K562 (cell line): ENCODE data around the gene SLAMF7. TPM values are rescaled to one million over a fixed set of nuclear protein-coding genes. Genes with fewer than 3 reads are reported as not detected.

ENCODE experiments used
- ATAC-seq: fragments of 200-7000 bp; cut with Tn5 transposase; 3 replicates; pipeline ENCODE4 v1.9.1; 2020; ENCODE audit warnings: moderate library complexity
- BruUV-seq: library from RNA; stranded (reverse); fragments of 400-500 nt; replicated peaks from 2 replicates; lab custom pipeline; 2021; lab: Mats Ljungman, UMichigan
- CTCF ChIA-PET: fragments of 300-600 bp; formaldehyde crosslinking; extraction: SDS; loops from one replicate; lab custom pipeline; 2021; ENCODE audit warnings: low intra/inter-chr PET ratio; lab: Yijun Ruan, JAX
- POLR2A ChIA-PET: fragments of 300-600, 350-650 bp; sonication (Branson Sonifier 250); formaldehyde crosslinking; extraction: SDS; loops from one replicate; lab custom pipeline; 2021; ENCODE audit warnings: antibody characterized with exemption, inconsistent platforms; lab: Yijun Ruan, JAX
- DNase-seq, 4 experiments: peaks; one replicate each; pipeline versions ENCODE4 v3.0.0 to v3.0.0-alpha.2; 2011 to 2018; ENCODE audit warnings: low spot score in 3 of 4, mixed read lengths in 3 of 4; ENCODE audit errors: extremely low read depth in 1 of 4
- FAIRE-seq: peaks from 2 replicates; lab custom pipeline; 2011; peaks lifted over from hg19 to GRCh38; lab: Jason Lieb, UNC
- H2AFZ ChIP-seq: 2 replicates; pipeline ENCODE4 v1.6.0; 2011; ENCODE audit warnings: low read depth, low read length, control low read depth, inconsistent platforms
- H3K27ac ChIP-seq: fragments of 200-600 bp; 3 replicates; pipeline ENCODE4 v1.8.0; 2011; ENCODE audit warnings: low read depth, mild to moderate bottlenecking, control low read depth, inconsistent platforms, low read length, moderate library complexity, mixed read lengths; ENCODE audit errors: extremely low read depth
- H3K27me3 ChIP-seq, 2 experiments: fragments of 300-600 bp in 1 of 2; 2 replicates in 1 of 2; 3 replicates in 1 of 2; pipeline versions ENCODE4 v1.6.0 to v1.8.0; 2011; ENCODE audit warnings: inconsistent platforms in 2 of 2, low read length in 2 of 2, mild to moderate bottlenecking in 1 of 2, mixed read lengths in 1 of 2, moderate library complexity in 1 of 2; ENCODE audit not compliant: control insufficient read depth in 2 of 2, insufficient read depth in 2 of 2
- H3K36me3 ChIP-seq: fragments of 300-600 bp; 3 replicates; pipeline ENCODE4 v1.8.0; 2011; ENCODE audit warnings: mild to moderate bottlenecking, low read length, inconsistent platforms; ENCODE audit not compliant: control insufficient read depth, insufficient read depth
- H3K4me1 ChIP-seq, 2 experiments: fragments of 200-600 bp in 1 of 2; replicated peaks in 1 of 2; 2 replicates in 1 of 2; 3 replicates in 1 of 2; pipeline versions ENCODE4 v1.5.1 to v1.8.0; 2011; ENCODE audit warnings: inconsistent platforms in 2 of 2, low read length in 2 of 2, mild to moderate bottlenecking in 1 of 2, mixed read lengths in 1 of 2, moderate library complexity in 1 of 2; ENCODE audit not compliant: control insufficient read depth in 2 of 2, insufficient read depth in 2 of 2
- H3K4me2 ChIP-seq: 2 replicates; pipeline ENCODE4 v1.6.1; 2011; ENCODE audit warnings: low read length, control low read depth, inconsistent platforms, mixed read lengths; ENCODE audit not compliant: insufficient read depth
- H3K4me3 ChIP-seq: fragments of 200-600 bp; sonication (generic), shearing (Covaris generic); 2 replicates; pipeline ENCODE4 v1.5.1; 2016; ENCODE audit warnings: control low read depth, inconsistent platforms
- H3K79me2 ChIP-seq: fragments of 200-600 bp; 3 replicates; pipeline ENCODE4 v1.8.0; 2011; ENCODE audit warnings: low read length, inconsistent platforms; ENCODE audit not compliant: control insufficient read depth, insufficient read depth
- H3K9ac ChIP-seq, 2 experiments: 2 replicates each; pipeline versions ENCODE4 v1.6.0 to v1.6.1; 2011; ENCODE audit warnings: low read depth in 2 of 2, low read length in 2 of 2, control low read depth in 1 of 2, inconsistent platforms in 1 of 2, mild to moderate bottlenecking in 1 of 2, mixed read lengths in 1 of 2; ENCODE audit not compliant: insufficient read depth in 1 of 2
- H3K9me1 ChIP-seq: one replicate; pipeline ENCODE4 v1.6.0; 2011; ENCODE audit warnings: inconsistent platforms, mild to moderate bottlenecking, low read length, moderate library complexity; ENCODE audit not compliant: control insufficient read depth, insufficient read depth
- H3K9me3 ChIP-seq: replicated peaks from 2 replicates; pipeline ENCODE4 v1.5.1; 2011; ENCODE audit warnings: low read depth, low read length, inconsistent platforms; ENCODE audit not compliant: control insufficient read depth, insufficient read depth
- H4K20me1 ChIP-seq: replicated peaks from 2 replicates; pipeline ENCODE4 v1.6.1; 2011; ENCODE audit warnings: low read length, inconsistent platforms, mixed read lengths; ENCODE audit not compliant: control insufficient read depth, insufficient read depth
- ARID1B ChIP-seq: fragments of 450-650 bp; IDR thresholded peaks from 2 replicates; pipeline ENCODE4 v1.6.1; 2016; ENCODE audit warnings: antibody characterized with exemption, mild to moderate bottlenecking, inconsistent platforms
- JUND ChIP-seq, 2 experiments: IDR thresholded peaks; 2 replicates in 1 of 2; 3 replicates in 1 of 2; pipeline ENCODE4 v1.6.1; 2011; ENCODE audit warnings: borderline replicate concordance in 2 of 2, low read depth in 2 of 2, low read length in 2 of 2, improper control_type of control experiment in 1 of 2, missing biosample characterization in 1 of 2, missing genetic modification characterization in 1 of 2, missing genetic modification reagents in 1 of 2
- MAFK ChIP-seq: IDR thresholded peaks from 2 replicates; pipeline ENCODE4 v1.6.1; 2011; ENCODE audit warnings: low read length, improper control_type of control experiment
- NBN ChIP-seq: fragments of 450-650 bp; IDR thresholded peaks from 2 replicates; pipeline ENCODE4 v1.6.1; 2016; ENCODE audit warnings: low read depth, mild to moderate bottlenecking
- PML ChIP-seq: IDR thresholded peaks from 2 replicates; pipeline ENCODE4 v1.6.1; 2012; ENCODE audit warnings: low read length, inconsistent platforms
- PREB ChIP-seq: sonication (generic); formaldehyde crosslinking; IDR thresholded peaks from 2 replicates; pipeline ENCODE4 v1.8.1; 2023; ENCODE audit warnings: mild to moderate bottlenecking, missing genetic modification reagents
- RBFOX2 ChIP-seq: fragments of 200-400 bp; formaldehyde crosslinking; IDR thresholded peaks from 2 replicates; pipeline ENCODE4 v1.6.1; 2017; ENCODE audit warnings: low read depth, mild to moderate bottlenecking, low read length, moderate library complexity
- SRSF7 ChIP-seq: fragments of 200-400 bp; formaldehyde crosslinking; optimal IDR thresholded peaks from 2 replicates; pipeline ENCODE3; 2017; ENCODE audit warnings: mild to moderate bottlenecking, low read depth, low read length
- WGBS: fragments of 100-300 bp; shearing (Covaris generic); methylation state at CpG from one replicate; pipeline ENCODE4 v1.1.6; 2016; ENCODE audit warnings: low coverage, mixed read lengths; ENCODE audit not compliant: insufficient coverage; ENCODE audit errors: missing lambda C conversion rate; 5-methylcytosine and 5-hydroxymethylcytosine counted together
- in situ Hi-C: fragments of 300-500 bp; cut with MboI; formaldehyde crosslinking; loops from 4 replicates; pipeline ENCODE4 v1.15.0; 2018; ENCODE audit warnings: inconsistent platforms, mixed read lengths
- intact Hi-C: fragments of 100-400 bp; cut with micrococcal nuclease; formaldehyde crosslinking; loops from 2 replicates; pipeline ENCODE4 v1.14.2; 2022
- polyA plus RNA-seq, 8 experiments: library from polyadenylated mRNA; depleted of rRNA in 4 of 8; stranded (reverse) in 5 of 8; unstranded in 3 of 8; fragments of >200 nt; fragmentation: Nextera tagmentation in 2 of 8; fragmentation: Illumina TruSeq in 1 of 8; extraction: Ambion mirVana in 2 of 8; extraction: Trizol in 1 of 8; gene quantifications; 2 replicates each; pipeline versions ENCODE4 v1.2.1 to v1.2.3, GENCODE V29; 2011 to 2014; ENCODE audit warnings: inconsistent platforms in 1 of 8, missing spikeins in 1 of 8
- total RNA-seq, 7 experiments: library from RNA; depleted of rRNA in 6 of 7; stranded (reverse); fragments of >200 nt in 6 of 7; fragmentation: Illumina TruSeq in 2 of 7; extraction: Trizol in 2 of 7; gene quantifications; 2 replicates each; pipeline versions ENCODE4 v1.2.1 to v1.2.3, GENCODE V29; 2011 to 2021; ENCODE audit warnings: low replicate concordance in 1 of 7
- TF ChIP-seq, protein P1 (sequence below): fragments of 450-650 bp; conservative IDR thresholded peaks from 2 replicates; pipeline ENCODE4 v1.6.1; 2016; ENCODE audit warnings: missing genetic modification characterization, low read depth, mild to moderate bottlenecking, missing compliant biosample characterization, moderate library complexity
- TF ChIP-seq, protein P2 (sequence below): fragments of 250-450 bp; sonication (Bioruptor Pico); IDR thresholded peaks from 2 replicates; pipeline ENCODE4 v1.8.0; 2021; ENCODE audit warnings: moderate library complexity, mild to moderate bottlenecking, inconsistent platforms
- TF ChIP-seq, protein P3 (sequence below): fragments of 450-650 bp; IDR thresholded peaks from 2 replicates; pipeline ENCODE4 v1.6.1; 2016; ENCODE audit warnings: mild to moderate bottlenecking
- TF ChIP-seq, protein P4 (sequence below): fragments of 150-350 bp; IDR thresholded peaks from 2 replicates; pipeline ENCODE4 v1.6.1; 2014; ENCODE audit warnings: low read depth, mild to moderate bottlenecking, low read length, borderline replicate concordance

SLAMF7 gene
- total and polyA plus RNA-seq, 9 of the 15 experiments (the other 6 are each of a cell fraction or from before 2014, with no cell fraction given), result 0.11 to 1.2 (median 0.22) TPM; not detected in 2

GRCh38 chr1:160726114-160726497 is 12.9 kb upstream of the SLAMF7 start:
- Histone ChIP-seq H3K27ac (peak overlapping the region; percentile 60), H2AFZ (peak overlapping the region; percentile 90)
- peak; percentile 90 for ATAC-seq
- 0 out of 2 replicates have a peak, but pooled peaks have one; percentile 50 for TF ChIP-seq JUND (IDR thresholded peaks at IDR 0.05; ENCODE audit: borderline replicate concordance, low read depth, low read length)
- TF ChIP-seq JUND (tag; IDR thresholded peaks at IDR 0.05; ENCODE audit: borderline replicate concordance, low read depth, low read length), result no peak; the same call in 2 of the 3 replicates
- TF ChIP-seq, protein P1, sequence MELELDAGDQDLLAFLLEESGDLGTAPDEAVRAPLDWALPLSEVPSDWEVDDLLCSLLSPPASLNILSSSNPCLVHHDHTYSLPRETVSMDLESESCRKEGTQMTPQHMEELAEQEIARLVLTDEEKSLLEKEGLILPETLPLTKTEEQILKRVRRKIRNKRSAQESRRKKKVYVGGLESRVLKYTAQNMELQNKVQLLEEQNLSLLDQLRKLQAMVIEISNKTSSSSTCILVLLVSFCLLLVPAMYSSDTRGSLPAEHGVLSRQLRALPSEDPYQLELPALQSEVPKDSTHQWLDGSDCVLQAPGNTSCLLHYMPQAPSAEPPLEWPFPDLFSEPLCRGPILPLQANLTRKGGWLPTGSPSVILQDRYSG, result 0 out of 2 replicates have a peak, but pooled peaks have one; percentile 23
- 0 out of 2 replicates have a peak, but pooled peaks have one; percentile 49 for TF ChIP-seq NBN
- TF ChIP-seq ARID1B, result peak; percentile 59
- TF ChIP-seq, protein P2, sequence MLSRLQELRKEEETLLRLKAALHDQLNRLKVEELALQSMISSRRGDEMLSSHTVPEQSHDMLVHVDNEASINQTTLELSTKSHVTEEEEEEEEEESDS (CRISPR knock-in tag), result no peak
- TF ChIP-seq MAFK, result peak; percentile 95
- peak; percentile 85 for TF ChIP-seq PML
- TF ChIP-seq, protein P3, sequence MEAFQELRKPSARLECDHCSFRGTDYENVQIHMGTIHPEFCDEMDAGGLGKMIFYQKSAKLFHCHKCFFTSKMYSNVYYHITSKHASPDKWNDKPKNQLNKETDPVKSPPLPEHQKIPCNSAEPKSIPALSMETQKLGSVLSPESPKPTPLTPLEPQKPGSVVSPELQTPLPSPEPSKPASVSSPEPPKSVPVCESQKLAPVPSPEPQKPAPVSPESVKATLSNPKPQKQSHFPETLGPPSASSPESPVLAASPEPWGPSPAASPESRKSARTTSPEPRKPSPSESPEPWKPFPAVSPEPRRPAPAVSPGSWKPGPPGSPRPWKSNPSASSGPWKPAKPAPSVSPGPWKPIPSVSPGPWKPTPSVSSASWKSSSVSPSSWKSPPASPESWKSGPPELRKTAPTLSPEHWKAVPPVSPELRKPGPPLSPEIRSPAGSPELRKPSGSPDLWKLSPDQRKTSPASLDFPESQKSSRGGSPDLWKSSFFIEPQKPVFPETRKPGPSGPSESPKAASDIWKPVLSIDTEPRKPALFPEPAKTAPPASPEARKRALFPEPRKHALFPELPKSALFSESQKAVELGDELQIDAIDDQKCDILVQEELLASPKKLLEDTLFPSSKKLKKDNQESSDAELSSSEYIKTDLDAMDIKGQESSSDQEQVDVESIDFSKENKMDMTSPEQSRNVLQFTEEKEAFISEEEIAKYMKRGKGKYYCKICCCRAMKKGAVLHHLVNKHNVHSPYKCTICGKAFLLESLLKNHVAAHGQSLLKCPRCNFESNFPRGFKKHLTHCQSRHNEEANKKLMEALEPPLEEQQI, result no peak
- peak; percentile 60 for TF ChIP-seq RBFOX2
- TF ChIP-seq PREB (CRISPR knock-in tag), result no peak
- TF ChIP-seq, protein P4, sequence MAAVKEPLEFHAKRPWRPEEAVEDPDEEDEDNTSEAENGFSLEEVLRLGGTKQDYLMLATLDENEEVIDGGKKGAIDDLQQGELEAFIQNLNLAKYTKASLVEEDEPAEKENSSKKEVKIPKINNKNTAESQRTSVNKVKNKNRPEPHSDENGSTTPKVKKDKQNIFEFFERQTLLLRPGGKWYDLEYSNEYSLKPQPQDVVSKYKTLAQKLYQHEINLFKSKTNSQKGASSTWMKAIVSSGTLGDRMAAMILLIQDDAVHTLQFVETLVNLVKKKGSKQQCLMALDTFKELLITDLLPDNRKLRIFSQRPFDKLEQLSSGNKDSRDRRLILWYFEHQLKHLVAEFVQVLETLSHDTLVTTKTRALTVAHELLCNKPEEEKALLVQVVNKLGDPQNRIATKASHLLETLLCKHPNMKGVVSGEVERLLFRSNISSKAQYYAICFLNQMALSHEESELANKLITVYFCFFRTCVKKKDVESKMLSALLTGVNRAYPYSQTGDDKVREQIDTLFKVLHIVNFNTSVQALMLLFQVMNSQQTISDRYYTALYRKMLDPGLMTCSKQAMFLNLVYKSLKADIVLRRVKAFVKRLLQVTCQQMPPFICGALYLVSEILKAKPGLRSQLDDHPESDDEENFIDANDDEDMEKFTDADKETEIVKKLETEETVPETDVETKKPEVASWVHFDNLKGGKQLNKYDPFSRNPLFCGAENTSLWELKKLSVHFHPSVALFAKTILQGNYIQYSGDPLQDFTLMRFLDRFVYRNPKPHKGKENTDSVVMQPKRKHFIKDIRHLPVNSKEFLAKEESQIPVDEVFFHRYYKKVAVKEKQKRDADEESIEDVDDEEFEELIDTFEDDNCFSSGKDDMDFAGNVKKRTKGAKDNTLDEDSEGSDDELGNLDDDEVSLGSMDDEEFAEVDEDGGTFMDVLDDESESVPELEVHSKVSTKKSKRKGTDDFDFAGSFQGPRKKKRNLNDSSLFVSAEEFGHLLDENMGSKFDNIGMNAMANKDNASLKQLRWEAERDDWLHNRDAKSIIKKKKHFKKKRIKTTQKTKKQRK, result no peak
- no peak for TF ChIP-seq SRSF7

More at GRCh38 chr1:160726114-160726497, 12.9 kb upstream of the SLAMF7 start:
- peak; percentile 82 for FAIRE-seq
- Histone ChIP-seq H3K4me2 (no peak overlapping the region; the same call in 1 of the 2 replicates), H3K4me3 (no peak overlapping the region), H3K4me1 (peaks cover 0 to 8% of the 10 kb centered on the region in 2 experiments; a peak in 2 of 5 replicates), H3K79me2 (no peaks in the 10 kb centered on the region), H3K36me3 (no peaks in the 10 kb centered on the region), H3K9ac (0 out of 4 replicates have a peak overlapping the region, but pooled peaks of 1 of the 2 experiments have one; percentile 33), H4K20me1 (no peaks in the 10 kb centered on the region), H3K27me3 (no peaks in the 10 kb centered on the region; a peak in 1 of 5 replicates), H3K9me1 (no peaks in the 10 kb centered on the region), H3K9me3 (no peaks in the 10 kb centered on the region)
- BruUV-seq, result no TSS peak
- in situ Hi-C loops (no loop called here), intact Hi-C loops (loop anchor here (1.0 to 10.0 kb wide), 4 partner anchors 42 to 409 kb away; partner anchors contain the start of gene DEDD)
- WGBS, result 0% methylated on average over 3 of the region's 3 CpGs
- peak; percentile 39 to 76 (median 56) for DNase-seq
- ChIA-PET CTCF (interaction anchor here (0.8 to 1.7 kb wide), 5 partner anchors 42 to 414 kb away, joined by 3 to 8 read pairs (median 6); partner anchors contain the start of gene ITLN2), POLR2A (interaction anchor here (0.8 to 1.6 kb wide), 9 partner anchors 9 to 350 kb away, joined by 3 to 5 read pairs (median 4); no protein-coding TSS in a partner anchor)
